Osteoblast (primary cell): ENCODE data around the gene IER5L. TPM values are rescaled to one million over a fixed set of nuclear protein-coding genes. Genes with fewer than 3 reads are reported as not detected.

Source experiments
- DNase-seq: peaks from one replicate; pipeline ENCODE4 v3.0.0; 2011; ENCODE audit warnings: low spot score, mixed read lengths; ENCODE audit not compliant: insufficient read length; ENCODE audit errors: missing footprints
- H2AFZ ChIP-seq: 2 replicates; pipeline ENCODE4 v1.6.0; 2011; ENCODE audit warnings: mild to moderate bottlenecking, low read length
- H3K27ac ChIP-seq: 2 replicates; pipeline ENCODE4 v1.5.1; 2011; ENCODE audit warnings: mild to moderate bottlenecking, low read depth, low read length, moderate library complexity
- H3K27me3 ChIP-seq: 2 replicates; pipeline ENCODE4 v1.6.0; 2012; ENCODE audit warnings: mild to moderate bottlenecking, control low read depth, inconsistent platforms, low read length, moderate library complexity; ENCODE audit not compliant: insufficient read depth
- H3K36me3 ChIP-seq: 2 replicates; pipeline ENCODE4 v1.5.1; 2011; ENCODE audit warnings: mild to moderate bottlenecking, low read length, control low read depth, moderate library complexity; ENCODE audit not compliant: insufficient read depth
- H3K4me1 ChIP-seq: 2 replicates; pipeline ENCODE4 v1.5.1; 2011; ENCODE audit warnings: mild to moderate bottlenecking, low read length, control low read depth, moderate library complexity; ENCODE audit not compliant: insufficient read depth
- H3K4me2 ChIP-seq: 2 replicates; pipeline ENCODE4 v1.6.0; 2011; ENCODE audit warnings: mild to moderate bottlenecking, low read length; ENCODE audit not compliant: insufficient read depth
- H3K4me3 ChIP-seq: fragments of 200-600 bp; sonication (generic); 3 replicates; pipeline ENCODE4 v1.5.1; 2012; ENCODE audit warnings: mild to moderate bottlenecking, low read length, inconsistent platforms; ENCODE audit not compliant: insufficient read depth
- H3K79me2 ChIP-seq: 2 replicates; pipeline ENCODE4 v1.6.0; 2012; ENCODE audit warnings: mild to moderate bottlenecking, low read length, control low read depth, inconsistent platforms; ENCODE audit not compliant: insufficient read depth
- H3K9me3 ChIP-seq: 2 replicates; pipeline ENCODE4 v1.5.1; 2011; ENCODE audit warnings: low read depth, low read length, control low read depth
- H4K20me1 ChIP-seq: 2 replicates; pipeline ENCODE4 v1.6.0; 2012; ENCODE audit warnings: mild to moderate bottlenecking, low read length, control low read depth; ENCODE audit not compliant: insufficient read depth
- CTCF ChIP-seq: IDR thresholded peaks from 2 replicates; pipeline ENCODE4 v1.5.1; 2011; ENCODE audit warnings: mild to moderate bottlenecking, low read depth, low read length, moderate library complexity; ENCODE audit errors: extremely low read depth
- total RNA-seq: library from RNA; depleted of rRNA; stranded (reverse); fragments of >200 nt; gene quantifications from 2 replicates; pipeline ENCODE4 v1.2.3, GENCODE V29; 2012

IER5L gene
- total RNA-seq, 1 donor: 86.1 TPM

DNA sequence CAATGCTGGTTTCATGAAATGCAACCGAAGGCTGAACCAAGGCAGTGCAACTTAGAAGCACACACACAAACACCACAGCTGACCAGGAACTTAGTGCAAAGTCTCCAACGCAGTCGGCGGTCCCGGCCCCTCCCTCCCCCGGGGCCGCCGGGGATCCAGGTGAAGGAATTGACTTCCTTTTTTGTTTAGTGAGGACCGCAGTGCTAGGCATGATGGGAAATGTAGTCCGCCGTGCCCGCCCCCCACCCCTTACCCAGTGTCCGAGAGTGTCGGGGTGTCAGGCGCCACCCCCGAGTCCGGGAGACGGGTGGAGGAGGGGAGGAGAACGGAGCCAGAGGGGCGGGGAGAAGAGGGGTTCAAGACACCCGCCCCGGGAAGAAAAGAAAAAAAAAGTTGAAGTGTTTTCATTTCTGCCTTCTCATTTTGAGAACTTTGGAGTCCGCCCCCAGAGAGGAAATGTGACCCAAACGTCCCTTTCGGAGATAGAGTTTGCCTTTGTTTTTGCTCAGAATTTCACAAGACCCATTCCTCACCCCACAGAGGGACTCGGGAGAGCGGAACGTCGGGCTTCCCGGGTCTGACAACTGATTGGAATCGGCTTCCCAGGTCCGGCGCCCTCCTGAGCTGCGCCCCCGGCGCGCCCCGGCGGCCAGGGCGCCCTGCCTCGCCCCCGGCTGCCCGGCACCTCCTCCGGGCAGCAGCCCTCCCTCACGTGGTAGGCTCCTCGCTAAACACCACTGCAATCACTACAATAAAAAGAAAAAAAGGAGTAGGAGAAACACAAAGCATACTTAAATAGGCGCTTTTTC lies 2.0 kb downstream of the IER5L start:
- peaks cover 11% of the 10 kb centered on the region for H4K20me1 ChIP-seq
- peaks cover 26% of the 10 kb centered on the region for H3K4me1 ChIP-seq
- H3K36me3 ChIP-seq: no peaks in the 10 kb centered on the region
- DNase-seq: peak; percentile 98
- H3K27me3 ChIP-seq: no peaks in the 10 kb centered on the region
- H3K9me3 ChIP-seq: no peaks in the 10 kb centered on the region
- H3K27ac ChIP-seq: peak overlapping the region; percentile 93
- peaks cover 19% of the 10 kb centered on the region for H3K79me2 ChIP-seq
- no peak overlapping the region for H2AFZ ChIP-seq
- TF ChIP-seq CTCF: no peak
- peak overlapping the region; percentile 96 for H3K4me2 ChIP-seq
- peak overlapping the region; percentile 93 for H3K4me3 ChIP-seq

DNA sequence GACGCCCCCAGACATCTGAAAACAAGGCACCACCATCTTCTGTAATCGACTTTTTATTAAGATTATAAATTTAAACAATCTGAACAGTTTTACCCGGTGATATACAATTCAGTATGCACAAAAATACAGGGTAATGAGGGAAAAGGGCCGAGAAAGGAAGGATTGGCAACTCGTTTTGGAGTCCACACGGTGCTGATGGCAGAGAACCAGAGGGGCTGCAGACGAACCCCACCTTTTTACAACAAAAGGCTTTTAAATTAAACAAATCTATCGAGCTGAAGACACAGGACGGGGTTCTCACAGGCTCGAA lies 2.6 kb downstream of the IER5L start:
- peak; percentile 92 for DNase-seq
- H3K27ac ChIP-seq: peak overlapping the region; percentile 93
- H2AFZ ChIP-seq: no peak overlapping the region
- peaks cover 27% of the 10 kb centered on the region for H3K4me1 ChIP-seq
- H4K20me1 ChIP-seq: peaks cover 11% of the 10 kb centered on the region
- H3K36me3 ChIP-seq: no peaks in the 10 kb centered on the region
- H3K27me3 ChIP-seq: no peaks in the 10 kb centered on the region
- no peak for TF ChIP-seq CTCF
- peak overlapping the region; percentile 93 for H3K4me3 ChIP-seq
- H3K79me2 ChIP-seq: peaks cover 19% of the 10 kb centered on the region
- H3K9me3 ChIP-seq: no peaks in the 10 kb centered on the region
- H3K4me2 ChIP-seq: peak overlapping the region; percentile 96

DNA sequence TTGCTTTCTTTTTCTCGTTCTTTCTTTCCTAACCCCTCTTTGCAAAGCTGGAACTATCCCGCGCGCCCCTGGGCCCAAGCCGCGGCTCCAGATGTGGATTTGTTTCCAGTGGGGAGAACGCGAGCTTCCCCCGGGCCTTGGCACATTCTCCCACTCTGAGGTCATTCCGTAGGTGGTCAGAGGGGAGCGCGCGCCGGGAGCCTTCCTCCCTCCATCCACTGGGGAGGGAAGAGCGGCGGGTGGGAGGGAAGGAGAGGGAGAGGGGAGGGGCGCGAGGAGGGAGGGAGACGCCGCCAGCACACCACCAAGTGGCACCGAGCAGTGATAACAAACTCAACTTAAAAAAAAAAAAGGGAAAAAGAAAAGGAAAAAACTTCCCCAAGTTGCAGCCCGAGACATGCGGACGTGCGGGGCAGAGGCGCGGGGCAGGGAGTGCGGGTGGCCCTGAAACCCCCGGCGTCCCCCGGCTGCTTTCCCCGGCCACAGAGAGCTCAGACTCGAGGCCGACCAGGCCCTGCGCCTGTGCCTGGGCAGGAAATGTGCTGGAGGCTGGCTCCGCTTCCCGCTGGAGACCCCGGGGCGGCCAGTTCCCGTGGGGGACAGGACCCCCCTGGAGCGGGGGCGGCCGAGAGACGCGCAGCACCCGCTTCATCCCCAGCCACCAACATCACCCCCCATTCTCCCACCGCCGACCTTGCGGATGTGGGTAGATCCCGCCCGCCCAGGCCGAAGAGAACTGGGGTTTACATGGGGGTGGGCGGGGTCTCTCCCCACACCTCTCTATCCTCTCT lies 3.1 kb downstream of the IER5L start:
- peak; percentile 99 for DNase-seq
- H3K9me3 ChIP-seq: no peaks in the 10 kb centered on the region
- peak overlapping the region; percentile 59 for H2AFZ ChIP-seq

More for the DNA sequence above, 3.1 kb downstream of the IER5L start:
- H3K4me1 ChIP-seq: peaks cover 33% of the 10 kb centered on the region
- no peaks in the 10 kb centered on the region for H3K27me3 ChIP-seq
- no peak for TF ChIP-seq CTCF
- H4K20me1 ChIP-seq: peaks cover 11% of the 10 kb centered on the region
- peak overlapping the region; percentile 93 for H3K27ac ChIP-seq
- no peaks in the 10 kb centered on the region for H3K36me3 ChIP-seq
- peak overlapping the region; percentile 93 for H3K4me3 ChIP-seq
- peaks cover 19% of the 10 kb centered on the region for H3K79me2 ChIP-seq
- peak overlapping the region; percentile 96 for H3K4me2 ChIP-seq
